ENCODE results near the gene TJP1.
"Not testable (repeated sequence)": the region's sequence is repeated elsewhere in the genome, so short reads cannot be mapped to it uniquely, and the experiment has no call there.

TJP1 gene

GRCh38 chr15:29685156-29686078 is 136.9 kb downstream of the TJP1 start:
- Mint-ChIP-seq H3K9me3 (ENCODE audit: low read depth) (no peaks in the 10 kb centered on the region), H3K4me3 (no peak overlapping the region), H3K4me1 (ENCODE audit: low read depth) (no peaks in the 10 kb centered on the region), H3K27me3 (peaks cover 3% of the 10 kb centered on the region), H3K27ac (no peak overlapping the region), H3K36me3 (no peaks in the 10 kb centered on the region)

GRCh38 chr15:29682781-29683180 is 139.5 kb downstream of the TJP1 start:
- H3K4me3 Mint-ChIP-seq, result no peak overlapping the region
- no peak overlapping the region for H3K27ac Mint-ChIP-seq
- H3K9me3 Mint-ChIP-seq (ENCODE audit: low read depth), result no peaks in the 10 kb centered on the region
- no peaks in the 10 kb centered on the region for H3K36me3 Mint-ChIP-seq
- H3K27me3 Mint-ChIP-seq, result peaks cover 1% of the 10 kb centered on the region
- H3K4me1 Mint-ChIP-seq (ENCODE audit: low read depth), result no peaks in the 10 kb centered on the region

GRCh38 chr15:29682361-29682760 is 139.9 kb downstream of the TJP1 start:
- H3K4me3 Mint-ChIP-seq, result no peak overlapping the region
- peaks cover 3% of the 10 kb centered on the region for H3K27me3 Mint-ChIP-seq
- H3K27ac Mint-ChIP-seq, result no peak overlapping the region
- H3K4me1 Mint-ChIP-seq (ENCODE audit: low read depth), result no peaks in the 10 kb centered on the region
- no peaks in the 10 kb centered on the region for H3K9me3 Mint-ChIP-seq (ENCODE audit: low read depth)
- H3K36me3 Mint-ChIP-seq, result no peaks in the 10 kb centered on the region

- Mint-ChIP-seq H3K27me3 (peaks cover 7% of the 10 kb centered on the region), H3K36me3 (no peaks in the 10 kb centered on the region), H3K9me3 (ENCODE audit: low read depth) (no peaks in the 10 kb centered on the region), H3K4me1 (ENCODE audit: low read depth) (no peaks in the 10 kb centered on the region), H3K4me3 (no peak overlapping the region), H3K27ac (no peak overlapping the region)
These were observed 140.3 kb downstream of the TJP1 start for GRCh38 chr15:29681946-29682345.

GRCh38 chr15:29681166-29681845 is 141.0 kb downstream of the TJP1 start:
- Mint-ChIP-seq H3K27ac (no peak overlapping the region), H3K4me3 (no peak overlapping the region), H3K4me1 (ENCODE audit: low read depth) (no peaks in the 10 kb centered on the region), H3K36me3 (no peaks in the 10 kb centered on the region), H3K27me3 (peaks cover 10% of the 10 kb centered on the region), H3K9me3 (ENCODE audit: low read depth) (no peaks in the 10 kb centered on the region)

- H3K36me3 Mint-ChIP-seq, result no peaks in the 10 kb centered on the region
- H3K4me1 Mint-ChIP-seq (ENCODE audit: low read depth), result no peaks in the 10 kb centered on the region
- H3K4me3 Mint-ChIP-seq, result no peak overlapping the region
- H3K27ac Mint-ChIP-seq, result no peak overlapping the region
- H3K9me3 Mint-ChIP-seq (ENCODE audit: low read depth), result no peaks in the 10 kb centered on the region
- peaks cover 10% of the 10 kb centered on the region for H3K27me3 Mint-ChIP-seq
These were observed 141.7 kb downstream of the TJP1 start for GRCh38 chr15:29680465-29681165.

- no peaks in the 10 kb centered on the region for H3K9me3 Mint-ChIP-seq (ENCODE audit: low read depth)
- no peak overlapping the region for H3K27ac Mint-ChIP-seq
- H3K27me3 Mint-ChIP-seq, result peaks cover 13% of the 10 kb centered on the region
- no peak overlapping the region for H3K4me3 Mint-ChIP-seq
- H3K36me3 Mint-ChIP-seq, result no peaks in the 10 kb centered on the region
- H3K4me1 Mint-ChIP-seq (ENCODE audit: low read depth), result peaks cover 2% of the 10 kb centered on the region
These were observed 143.7 kb downstream of the TJP1 start for GRCh38 chr15:29678504-29679034.

- Mint-ChIP-seq H3K36me3 (no peaks in the 10 kb centered on the region), H3K4me3 (no peak overlapping the region), H3K9me3 (ENCODE audit: low read depth) (no peaks in the 10 kb centered on the region), H3K27ac (no peak overlapping the region), H3K4me1 (ENCODE audit: low read depth) (peaks cover 4% of the 10 kb centered on the region), H3K27me3 (peaks cover 19% of the 10 kb centered on the region)
These were observed 144.3 kb downstream of the TJP1 start for GRCh38 chr15:29677871-29678461.

- Mint-ChIP-seq H3K9me3 (ENCODE audit: low read depth) (no peaks in the 10 kb centered on the region), H3K4me3 (no peak overlapping the region)
These were observed 144.8 kb downstream of the TJP1 start for GRCh38 chr15:29677455-29677854.

GRCh38 chr15:29676961-29677402 is 145.3 kb downstream of the TJP1 start:
- H3K36me3 Mint-ChIP-seq, result no peaks in the 10 kb centered on the region
- no peak overlapping the region for H3K27ac Mint-ChIP-seq
- H3K27me3 Mint-ChIP-seq, result peaks cover 22% of the 10 kb centered on the region
- H3K4me1 Mint-ChIP-seq (ENCODE audit: low read depth), result peaks cover 4% of the 10 kb centered on the region
- no peak overlapping the region for H3K4me3 Mint-ChIP-seq
- no peaks in the 10 kb centered on the region for H3K9me3 Mint-ChIP-seq (ENCODE audit: low read depth)

More at GRCh38 chr15:29677455-29677854, 144.8 kb downstream of the TJP1 start:
- Mint-ChIP-seq H3K36me3 (no peaks in the 10 kb centered on the region), H3K27me3 (peaks cover 22% of the 10 kb centered on the region), H3K4me1 (ENCODE audit: low read depth) (peaks cover 4% of the 10 kb centered on the region), H3K27ac (no peak overlapping the region)

- H3K27ac Mint-ChIP-seq; H3K36me3 Mint-ChIP-seq; H3K4me3 Mint-ChIP-seq; H3K9me3 Mint-ChIP-seq (ENCODE audit: low read depth); H3K4me1 Mint-ChIP-seq (ENCODE audit: low read depth): not testable (repeated sequence)
- H3K27me3 Mint-ChIP-seq, result peaks cover 22% of the 10 kb centered on the region
These were observed 145.8 kb downstream of the TJP1 start for GRCh38 chr15:29676374-29676960.

- Mint-ChIP-seq H3K4me3 (no peak overlapping the region), H3K27me3 (peaks cover 22% of the 10 kb centered on the region), H3K9me3 (ENCODE audit: low read depth) (no peaks in the 10 kb centered on the region), H3K36me3 (no peaks in the 10 kb centered on the region), H3K4me1 (ENCODE audit: low read depth) (peaks cover 4% of the 10 kb centered on the region), H3K27ac (no peak overlapping the region)
These were observed 146.4 kb downstream of the TJP1 start for GRCh38 chr15:29675791-29676301.

GRCh38 chr15:29674661-29675533 is 147.4 kb downstream of the TJP1 start:
- no peak overlapping the region for H3K27ac Mint-ChIP-seq
- peaks cover 22% of the 10 kb centered on the region for H3K27me3 Mint-ChIP-seq
- H3K4me3 Mint-ChIP-seq, result no peak overlapping the region
- no peaks in the 10 kb centered on the region for H3K36me3 Mint-ChIP-seq
- H3K4me1 Mint-ChIP-seq (ENCODE audit: low read depth), result peaks cover 4% of the 10 kb centered on the region
- H3K9me3 Mint-ChIP-seq (ENCODE audit: low read depth), result no peaks in the 10 kb centered on the region

All from activated naive CD8-positive, alpha-beta T cell (primary cell).